Activated T-cell treated with anti-CD3 and anti-CD28 coated beads for 48 hours (primary cell): ENCODE results near the gene RPP25L.

ENCODE experiments used
- DNase-seq: peaks from one replicate; pipeline ENCODE4 v3.0.0-alpha.2; 2020; ENCODE audit warnings: low read depth

The RPP25L gene

DNA sequence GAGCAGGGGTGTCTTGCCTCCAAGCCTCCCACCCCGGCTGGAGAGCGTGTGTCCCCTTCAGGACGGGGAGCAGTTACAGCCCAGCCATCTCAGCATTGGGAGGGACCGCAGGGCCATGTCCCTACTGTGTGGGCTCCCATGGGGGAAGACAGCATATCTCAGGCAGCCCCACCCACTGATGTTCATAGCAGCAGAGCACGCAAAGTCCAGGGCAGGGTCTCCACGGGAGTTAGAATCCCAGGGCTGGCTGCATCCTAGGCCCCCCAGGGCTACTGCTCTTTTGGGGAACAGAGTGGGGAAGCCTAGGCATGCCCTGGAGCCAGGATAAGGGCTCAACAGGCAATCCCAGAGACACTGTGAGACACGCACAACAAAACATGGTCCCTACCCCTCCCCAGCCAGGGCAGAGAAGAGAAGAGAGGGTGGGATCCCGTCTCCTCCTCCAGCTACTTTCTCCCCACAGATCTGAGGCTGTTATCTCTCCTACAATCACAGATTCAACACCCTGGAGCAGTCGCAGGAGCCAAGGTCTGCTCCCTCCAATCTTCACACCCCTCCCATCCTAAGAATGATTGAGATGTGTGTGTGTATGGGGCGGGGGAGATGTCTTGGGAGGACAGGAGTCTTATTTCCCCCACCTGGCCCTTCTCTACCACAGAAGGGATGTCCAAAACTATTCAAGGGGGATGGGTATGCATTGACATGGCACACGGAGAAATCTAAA, 25.8 kb downstream of the RPP25L start:
- DNase-seq, result no peak

GRCh38 chr9:34584970-34585369, 26.9 kb downstream of the RPP25L start:
- DNase-seq, result no peak

GRCh38 chr9:34582787-34583186, 29.1 kb downstream of the RPP25L start:
- no peak for DNase-seq

DNA sequence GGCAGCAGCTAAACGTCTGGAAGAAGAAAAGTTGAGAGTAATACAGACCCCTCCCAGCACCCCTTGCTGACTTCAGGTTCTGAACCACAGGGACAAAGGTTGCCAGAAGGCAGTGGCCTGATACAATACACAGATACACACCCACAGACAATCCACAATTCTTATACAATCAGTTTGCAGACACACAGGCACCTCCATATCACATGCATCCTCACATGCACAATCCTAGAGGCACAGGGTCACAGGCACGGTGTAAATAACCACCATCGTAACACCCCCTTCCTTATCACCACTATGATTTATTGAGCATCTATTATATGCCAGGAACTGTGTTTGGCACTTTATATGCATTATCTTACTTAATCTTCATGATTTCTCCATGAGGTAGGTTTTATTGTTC, 30.6 kb downstream of the RPP25L start:
- no peak for DNase-seq

- DNase-seq, result no peak
Measured at GRCh38 chr9:34580358-34580757, 31.5 kb downstream of the RPP25L start.

GRCh38 chr9:34579808-34580163, 32.1 kb downstream of the RPP25L start:
- no peak for DNase-seq

DNA sequence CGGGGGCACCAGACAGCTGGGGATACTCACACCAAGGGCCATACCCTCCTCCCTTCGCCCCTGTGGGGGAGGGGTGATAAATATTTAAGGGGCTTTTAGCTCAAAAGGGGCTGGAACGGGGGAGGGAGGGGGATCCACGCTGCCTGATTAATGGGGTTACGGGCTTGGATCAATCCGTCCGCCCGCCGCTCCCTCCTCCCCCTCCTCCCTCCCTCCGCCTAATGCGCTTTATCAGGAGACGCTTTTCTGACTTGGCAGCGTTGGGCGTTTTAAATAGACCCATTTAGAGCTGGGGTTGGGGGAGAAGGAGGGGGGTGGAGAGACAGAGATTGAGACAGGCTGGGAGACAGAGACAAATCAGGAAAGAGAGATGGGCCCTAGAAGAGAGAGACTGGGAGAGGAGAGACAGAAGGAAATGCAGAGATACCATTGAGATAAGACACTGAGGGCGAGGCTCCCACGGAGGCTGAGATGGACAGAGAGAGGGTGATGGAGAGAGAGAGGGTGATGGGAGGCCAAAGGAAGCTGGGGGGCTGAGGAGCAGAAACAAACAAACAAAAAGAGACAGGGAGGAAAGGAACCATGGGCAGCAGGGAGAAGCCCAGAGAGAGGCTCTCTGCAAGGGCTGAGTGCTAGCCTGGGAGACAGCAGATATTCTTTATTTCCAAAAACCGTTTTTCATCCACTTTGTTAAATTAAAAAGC, 32.6 kb downstream of the RPP25L start:
- DNase-seq, result no peak

DNA sequence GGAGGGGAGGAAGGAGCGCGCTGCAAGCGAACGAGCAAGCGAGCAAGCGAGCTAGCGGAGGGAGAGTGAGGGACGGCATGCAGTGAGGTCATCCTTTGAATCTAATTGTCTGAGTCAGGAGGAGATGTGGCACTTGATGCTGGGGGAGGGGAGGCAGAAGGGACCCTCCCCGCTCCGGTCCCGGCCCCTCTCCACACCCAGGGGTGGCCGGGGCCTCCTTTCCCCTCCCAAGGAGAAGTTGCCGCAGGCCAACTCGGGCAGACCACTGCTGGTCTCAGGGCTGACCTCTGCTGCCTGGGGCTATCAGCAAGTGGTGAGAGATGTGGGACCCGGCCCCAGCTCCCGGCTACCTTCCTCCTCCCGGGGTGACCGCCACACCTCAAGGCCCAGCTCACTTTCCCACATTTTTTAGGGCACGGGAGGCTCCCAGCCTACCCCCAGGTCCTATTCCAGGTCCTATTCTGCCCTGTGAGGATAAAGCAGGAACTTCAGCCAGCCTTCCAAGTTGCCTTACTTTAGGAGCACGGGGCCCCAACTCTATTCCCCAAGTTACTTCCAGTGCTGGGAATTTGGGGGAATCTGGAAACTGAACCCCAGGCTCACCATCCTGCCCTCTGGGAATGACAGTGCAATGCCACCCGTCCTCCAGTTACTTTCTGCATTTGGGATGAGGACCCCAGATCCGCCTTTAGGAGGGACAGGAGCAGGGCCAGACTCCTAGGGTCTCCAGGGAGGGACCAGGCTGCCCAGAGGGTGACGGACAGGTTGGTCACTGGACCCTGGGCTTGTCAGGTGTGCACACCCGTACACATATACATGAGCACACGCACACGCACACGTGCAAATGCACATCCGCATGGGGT, 33.4 kb downstream of the RPP25L start:
- DNase-seq, result no peak

GRCh38 chr9:34577400-34578240, 34.3 kb downstream of the RPP25L start:
- no peak for DNase-seq

- DNase-seq, result no peak
Measured at GRCh38 chr9:34576597-34577399, 35.1 kb downstream of the RPP25L start.

GRCh38 chr9:34575862-34576596, 35.9 kb downstream of the RPP25L start:
- no peak for DNase-seq

DNA sequence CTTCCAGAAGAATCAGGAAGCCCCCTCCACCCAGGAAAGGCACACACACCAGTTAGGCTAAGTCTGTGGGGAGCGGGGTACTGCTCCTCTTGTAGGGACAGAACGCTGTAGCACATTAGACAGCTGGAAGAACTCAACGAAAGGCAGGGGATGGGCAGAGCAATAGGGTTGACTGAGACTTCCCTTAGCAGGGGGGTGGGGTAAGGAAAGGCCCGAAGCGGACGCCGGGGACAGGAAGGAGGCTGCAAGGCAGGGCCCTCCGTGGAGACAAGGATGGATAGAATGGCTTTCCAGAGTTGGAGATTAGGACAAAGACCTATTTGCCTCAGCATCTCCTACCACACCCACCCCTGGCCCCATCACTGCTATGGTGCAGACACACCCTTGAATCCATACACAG, 36.7 kb downstream of the RPP25L start:
- DNase-seq, result no peak

GRCh38 chr9:34574571-34574970, 37.3 kb downstream of the RPP25L start:
- no peak for DNase-seq

- no peak for DNase-seq
Measured at GRCh38 chr9:34573599-34574325, 38.1 kb downstream of the RPP25L start.

DNA sequence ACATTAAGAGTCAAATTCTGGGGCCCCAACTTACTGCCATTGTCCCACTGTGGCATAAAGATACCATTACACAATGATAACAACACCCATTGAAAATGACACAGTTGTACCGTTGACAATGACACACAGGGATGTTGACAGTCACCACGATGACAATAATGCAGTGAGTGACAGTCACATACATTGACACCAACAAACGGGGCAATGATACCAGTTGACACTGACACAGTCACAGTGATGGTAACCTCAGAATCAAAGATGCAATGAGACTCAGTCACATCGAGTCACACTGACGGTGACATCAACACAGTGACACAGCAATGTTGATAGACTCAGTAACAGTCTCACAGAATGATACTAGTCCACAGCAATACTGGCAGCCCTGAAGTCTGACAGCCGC, 39.3 kb downstream of the RPP25L start:
- no peak for DNase-seq

DNA sequence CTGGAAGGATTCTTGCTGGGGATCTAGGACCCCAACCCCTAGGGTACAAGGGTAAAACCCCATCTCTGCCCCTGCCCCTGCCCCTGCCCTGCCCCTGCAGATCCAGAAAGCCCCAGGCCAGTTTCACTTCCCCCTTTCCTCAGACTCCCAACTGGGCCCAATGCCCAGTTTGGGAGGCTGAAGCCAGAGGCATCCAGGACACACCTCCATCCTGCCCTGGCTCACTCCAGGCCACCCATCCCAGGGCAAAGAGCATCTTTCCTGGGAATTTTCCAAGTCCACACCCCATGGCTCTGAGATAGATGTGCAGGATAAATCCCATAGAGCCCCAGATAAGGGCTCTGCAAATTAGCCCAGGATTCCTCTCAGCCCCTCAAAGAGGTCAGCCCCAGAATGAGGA, 39.8 kb downstream of the RPP25L start:
- DNase-seq, result no peak

DNA sequence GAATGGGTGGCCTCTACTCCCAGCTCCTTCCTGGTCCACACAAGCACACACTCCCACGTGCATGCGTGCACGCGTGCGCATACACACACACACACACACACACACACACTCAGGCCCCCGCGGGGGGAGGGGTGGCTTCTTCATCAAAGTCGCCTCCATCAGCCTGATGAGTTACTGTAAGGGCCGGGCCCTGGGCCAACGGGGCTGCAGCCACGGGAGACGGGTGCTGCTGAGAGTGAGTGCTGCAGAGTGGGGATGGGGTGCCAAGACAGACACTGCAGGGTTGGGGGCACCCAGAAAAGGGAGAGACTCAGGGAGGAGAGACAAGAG, 40.5 kb downstream of the RPP25L start:
- DNase-seq, result no peak

GRCh38 chr9:34570809-34571480, 41.0 kb downstream of the RPP25L start:
- DNase-seq, result no peak

GRCh38 chr9:34570376-34570775, 41.5 kb downstream of the RPP25L start:
- DNase-seq, result no peak
